A549 (cell line): ENCODE results near the gene RAPGEF2. TPM values are rescaled to one million over a fixed set of nuclear protein-coding genes. Genes with fewer than 3 reads are reported as not detected.

ENCODE experiments used
- ATAC-seq, 2 experiments: fragments of 200-7000 bp in 1 of 2; fragments of >200 bp in 1 of 2; cut with Nextera tagmentation in 1 of 2; cut with Tn5 transposase in 1 of 2; 3 replicates each; pipeline versions ENCODE4 v1.8.0 to v1.9.1; 2018 to 2020; ENCODE audit warnings: mild to moderate bottlenecking in 1 of 2, moderate library complexity in 1 of 2
- CTCF ChIA-PET: fragments of 300-600 bp; sonication (Branson Sonifier 250); formaldehyde crosslinking; extraction: SDS; loops from one replicate; lab custom pipeline; 2021; ENCODE audit warnings: antibody characterized with exemption, inconsistent platforms; lab: Yijun Ruan, JAX
- POLR2A ChIA-PET: fragments of 350-600 bp; formaldehyde crosslinking; extraction: SDS; loops from one replicate; lab custom pipeline; 2021; ENCODE audit warnings: antibody characterized with exemption, inconsistent platforms; lab: Yijun Ruan, JAX
- DNase-seq, 2 experiments: peaks; one replicate each; pipeline versions ENCODE4 v3.0.0 to v3.0.0-alpha.2; 2011 to 2016; ENCODE audit warnings: low read depth in 1 of 2, low spot score in 1 of 2
- FAIRE-seq: peaks from 2 replicates; lab custom pipeline; 2011; peaks lifted over from hg19 to GRCh38; lab: Jason Lieb, UNC
- H3K27ac ChIP-seq, 2 experiments: fragments of >200 bp; sonication (Bioruptor Twin); formaldehyde crosslinking; 3 replicates each; pipeline ENCODE4 v1.5.1; 2016 to 2017
- H3K4me1 ChIP-seq: fragments of >200 bp; sonication (Bioruptor Twin); formaldehyde crosslinking; 3 replicates; pipeline ENCODE4 v1.6.1; 2016
- H3K4me2 ChIP-seq: fragments of >200 bp; sonication (Bioruptor Twin); formaldehyde crosslinking; 3 replicates; pipeline ENCODE4 v1.6.1; 2016
- H3K4me3 ChIP-seq: fragments of >200 bp; sonication (Bioruptor Twin); formaldehyde crosslinking; 3 replicates; pipeline ENCODE4 v1.5.1; 2016
- H3K9me3 ChIP-seq: fragments of >200 bp; sonication (Bioruptor Twin); formaldehyde crosslinking; 3 replicates; pipeline ENCODE4 v1.6.1; 2016
- BHLHE40 ChIP-seq: IDR thresholded peaks from 2 replicates; pipeline ENCODE4 v1.6.1; 2012; ENCODE audit warnings: low read depth, low read length, inconsistent platforms
- CEBPB ChIP-seq, 2 experiments: fragments of >200 bp in 1 of 2; sonication (Bioruptor Twin) in 1 of 2; formaldehyde crosslinking in 1 of 2; IDR thresholded peaks; 2 replicates each; pipeline ENCODE4 v1.6.1; 2012 to 2016
- CHD2 ChIP-seq: fragments of 150-350 bp; IDR thresholded peaks from 2 replicates; pipeline ENCODE4 v1.6.1; 2014; ENCODE audit warnings: low read length; ENCODE audit not compliant: partially characterized antibody
- CTCF ChIP-seq: fragments of >200 bp; sonication (Bioruptor Twin); formaldehyde crosslinking; IDR thresholded peaks from 3 replicates; pipeline ENCODE4 v1.5.1; 2016
- E2F6 ChIP-seq: IDR thresholded peaks from 2 replicates; pipeline ENCODE4 v1.6.1; 2012; ENCODE audit warnings: low read depth, borderline replicate concordance
- ELK1 ChIP-seq: fragments of 150-350 bp; IDR thresholded peaks from 2 replicates; pipeline ENCODE4 v1.6.1; 2014; ENCODE audit warnings: low read depth, mild to moderate bottlenecking, low read length
- FOXS1 ChIP-seq: fragments of 250-450 bp; sonication (Bioruptor Pico); IDR thresholded peaks from 2 replicates; pipeline ENCODE4 v1.5.0; 2020; ENCODE audit warnings: mild to moderate bottlenecking, moderate library complexity
- GATA3 ChIP-seq: IDR thresholded peaks from 2 replicates; pipeline ENCODE4 v1.6.1; 2012; ENCODE audit warnings: borderline replicate concordance
- HMGXB4 ChIP-seq: fragments of 250-450 bp; sonication (Bioruptor Pico); IDR thresholded peaks from 2 replicates; pipeline ENCODE4 v1.5.0; 2021; ENCODE audit warnings: mild to moderate bottlenecking, moderate library complexity, borderline replicate concordance
- HOXA7 ChIP-seq: fragments of 250-450 bp; sonication (Bioruptor Pico); IDR thresholded peaks from 2 replicates; pipeline ENCODE4 v1.5.0; 2020; ENCODE audit warnings: mild to moderate bottlenecking, moderate library complexity
- HOXB13 ChIP-seq: fragments of 250-450 bp; sonication (Bioruptor Pico); IDR thresholded peaks from 2 replicates; pipeline ENCODE4 v1.5.0; 2020; ENCODE audit warnings: low read depth, mild to moderate bottlenecking, moderate library complexity
- MAFK ChIP-seq: fragments of 450-650 bp; IDR thresholded peaks from 2 replicates; pipeline ENCODE4 v1.6.1; 2014; ENCODE audit not compliant: partially characterized antibody
- MYC ChIP-seq: IDR thresholded peaks from 2 replicates; pipeline ENCODE4 v1.6.1; 2012; ENCODE audit warnings: mild to moderate bottlenecking, inconsistent platforms, low read length, improper control_type of control experiment, borderline replicate concordance
- NPAS2 ChIP-seq: fragments of 250-450 bp; sonication (Bioruptor Pico); IDR thresholded peaks from 2 replicates; pipeline ENCODE4 v1.8.0; 2022; ENCODE audit warnings: mild to moderate bottlenecking, moderate library complexity, borderline replicate concordance
- RARB ChIP-seq: fragments of 250-450 bp; sonication (Bioruptor Pico); IDR thresholded peaks from 2 replicates; pipeline ENCODE4 v1.8.0; 2021; ENCODE audit warnings: mild to moderate bottlenecking, moderate library complexity
- RNF2 ChIP-seq: fragments of 200-600 bp; sonication (generic); IDR thresholded peaks from 2 replicates; pipeline ENCODE4 v1.6.1; 2016; ENCODE audit warnings: low read depth, mild to moderate bottlenecking, antibody characterized with exemption, moderate library complexity, borderline replicate concordance
- SMC3 ChIP-seq: fragments of >200 bp; sonication (Bioruptor Twin); formaldehyde crosslinking; IDR thresholded peaks from 3 replicates; pipeline ENCODE4 v1.6.1; 2018; ENCODE audit warnings: inconsistent platforms
- SREBF2 ChIP-seq: fragments of 450-650 bp; IDR thresholded peaks from 2 replicates; pipeline ENCODE4 v1.6.1; 2014; ENCODE audit warnings: mild to moderate bottlenecking, moderate library complexity
- ZFP36 ChIP-seq: fragments of 450-650 bp; IDR thresholded peaks from 2 replicates; pipeline ENCODE4 v1.6.1; 2014; ENCODE audit warnings: borderline replicate concordance; ENCODE audit not compliant: partially characterized antibody
- ZNF302 ChIP-seq: fragments of 250-450 bp; sonication (Bioruptor Pico); IDR thresholded peaks from 2 replicates; pipeline ENCODE4 v1.9.0; 2021; ENCODE audit warnings: inconsistent platforms, mild to moderate bottlenecking, moderate library complexity
- ZSCAN20 ChIP-seq: fragments of 250-450 bp; sonication (Bioruptor Pico); IDR thresholded peaks from 2 replicates; pipeline ENCODE4 v1.8.0; 2022; ENCODE audit warnings: mild to moderate bottlenecking, moderate library complexity
- WGBS: methylation state at CpG from one replicate; pipeline ENCODE4 v1.1.6; 2017; ENCODE audit errors: missing lambda C conversion rate; 5-methylcytosine and 5-hydroxymethylcytosine counted together
- polyA plus RNA-seq, 4 experiments: library from polyadenylated mRNA; depleted of rRNA in 3 of 4; stranded (reverse); fragments of >200 nt; fragmentation: RNase III in 1 of 4; extraction: RNeasy Plus Mini Kit Qiagen cat#74134 plus additional on column Dnase treatment in 1 of 4; gene quantifications; 2 replicates in 3 of 4; 3 replicates in 1 of 4; pipeline ENCODE4 v1.2.3, GENCODE V29; 2011 to 2017

Gene RAPGEF2
- polyA plus RNA-seq, 2 of the 4 experiments (the other 2 are of a cell fraction), result 10.7 to 31.8 TPM

- ChIA-PET CTCF (interaction anchor here (1.3 kb wide), 1 partner anchor 294 kb away, joined by 4 read pairs; no protein-coding TSS in a partner anchor), POLR2A (interaction anchor here (0.5 kb wide), 1 partner anchor 69 kb away, joined by 4 read pairs; no protein-coding TSS in a partner anchor)
- Histone ChIP-seq H3K4me1 (peaks cover 8% of the 10 kb centered on the region; the same call in 1 of the 3 replicates), H3K4me3 (no peak overlapping the region), H3K4me2 (no peak overlapping the region), H3K27ac (no peak overlapping the region), H3K9me3 (no peaks in the 10 kb centered on the region)
- no peak for ATAC-seq
- DNase-seq, result no peak
- 83% methylated on average over 4 of the region's 4 CpGs for WGBS
- FAIRE-seq, result no peak
- TF ChIP-seq BHLHE40 (no peak), SMC3 (no peak), E2F6 (no peak), MAFK (peak; percentile 55), HMGXB4 (CRISPR knock-in tag) (no peak)
- TF ChIP-seq, all 56 proteins: peak for 1
Measured at GRCh38 chr4:159150821-159151390, 48.0 kb downstream of the RAPGEF2 start.

- no peaks in the 10 kb centered on the region for H3K9me3 ChIP-seq
- POLR2A ChIA-PET, result no interaction called here
- no peak for TF ChIP-seq MYC
- no peak for TF ChIP-seq HOXB13
- TF ChIP-seq NPAS2, result no peak
- TF ChIP-seq HOXA7 (CRISPR knock-in tag), result no peak
- TF ChIP-seq, all 56 proteins: peak for 0
- Histone ChIP-seq H3K27ac (no peak overlapping the region), H3K4me2 (no peak overlapping the region), H3K4me3 (no peak overlapping the region), H3K4me1 (peaks cover 2% of the 10 kb centered on the region; the same call in 1 of the 3 replicates)
- DNase-seq, result no peak
- FAIRE-seq, result no peak
- 96% methylated on average over 1 of the region's 1 CpG for WGBS
- CTCF ChIA-PET, result interaction anchor here (1.3 kb wide), 1 partner anchor 295 kb away, joined by 4 read pairs; no protein-coding TSS in a partner anchor
- no peak for ATAC-seq
Measured at GRCh38 chr4:159151689-159152088, 48.8 kb downstream of the RAPGEF2 start.

GRCh38 chr4:159152181-159152580, 49.3 kb downstream of the RAPGEF2 start:
- no peak for TF ChIP-seq CTCF
- no peak for TF ChIP-seq E2F6
- no peak for TF ChIP-seq FOXS1 (CRISPR knock-in tag)
- no peak for TF ChIP-seq ZSCAN20 (CRISPR knock-in tag)
- no peak for TF ChIP-seq GATA3
- no peak for TF ChIP-seq MYC
- TF ChIP-seq CHD2, result no peak
- no peak for TF ChIP-seq HMGXB4 (CRISPR knock-in tag)
- TF ChIP-seq SREBF2, result no peak
- no peak for TF ChIP-seq MAFK
- TF ChIP-seq RARB (CRISPR knock-in tag), result no peak
- no peak for TF ChIP-seq RNF2
- no peak for TF ChIP-seq ZFP36
- TF ChIP-seq ELK1, result no peak
- TF ChIP-seq ZNF302 (CRISPR knock-in tag), result no peak
- TF ChIP-seq CEBPB (IDR thresholded peaks at IDR 0.05), result no peak
- POLR2A ChIA-PET, result no interaction called here
- no peaks in the 10 kb centered on the region for H3K4me1 ChIP-seq
- ATAC-seq (no peak), FAIRE-seq (no peak), DNase-seq (no peak)
- CTCF ChIA-PET, result no interaction called here
- no peak overlapping the region for H3K4me2 ChIP-seq
- no peak overlapping the region for H3K4me3 ChIP-seq
- no peaks in the 10 kb centered on the region for H3K9me3 ChIP-seq
- no peak overlapping the region for H3K27ac ChIP-seq
- WGBS, result 86% methylated on average over 3 of the region's 3 CpGs
